ENCODE results near the gene ANKRD13C. TPM values are rescaled to one million over a fixed set of nuclear protein-coding genes. Genes with fewer than 3 reads are reported as not detected.

The ANKRD13C gene
- total and polyA plus RNA-seq, 2 donors from 2014 or later: 8.4 to 23.4 TPM

GRCh38 chr1:70247122-70247521 lies 107.4 kb downstream of the ANKRD13C start:
- intact Hi-C loops (cut with DNase I): no loop called here
- Histone ChIP-seq H3K4me3 (ENCODE audit: low read length in 3 of 3) (no peak overlapping the region), H3K9me3 (ENCODE audit: control insufficient read depth in 2 of 3, insufficient read depth in 1 of 3, low read length in 3 of 3) (no peaks in the 10 kb centered on the region), H3K9ac (ENCODE audit: low read length in 3 of 3) (no peak overlapping the region), H3K36me3 (ENCODE audit: control insufficient read depth in 2 of 3, insufficient read depth in 3 of 3, low read length in 3 of 3) (peaks cover 20 to 94% (median 37%) of the 10 kb centered on the region in 3 donors), H3K27me3 (ENCODE audit: control insufficient read depth, insufficient read depth, low read length) (no peaks in the 10 kb centered on the region), H3K4me1 (ENCODE audit: control insufficient read depth in 2 of 3, insufficient read depth in 2 of 3, low read depth in 1 of 3, low read length in 3 of 3) (peaks cover 0 to 4% (median 0%) of the 10 kb centered on the region in 3 donors), H3K27ac (ENCODE audit: low read depth in 2 of 2, low read length in 2 of 2) (no peak overlapping the region)
- TF ChIP-seq, protein P1, sequence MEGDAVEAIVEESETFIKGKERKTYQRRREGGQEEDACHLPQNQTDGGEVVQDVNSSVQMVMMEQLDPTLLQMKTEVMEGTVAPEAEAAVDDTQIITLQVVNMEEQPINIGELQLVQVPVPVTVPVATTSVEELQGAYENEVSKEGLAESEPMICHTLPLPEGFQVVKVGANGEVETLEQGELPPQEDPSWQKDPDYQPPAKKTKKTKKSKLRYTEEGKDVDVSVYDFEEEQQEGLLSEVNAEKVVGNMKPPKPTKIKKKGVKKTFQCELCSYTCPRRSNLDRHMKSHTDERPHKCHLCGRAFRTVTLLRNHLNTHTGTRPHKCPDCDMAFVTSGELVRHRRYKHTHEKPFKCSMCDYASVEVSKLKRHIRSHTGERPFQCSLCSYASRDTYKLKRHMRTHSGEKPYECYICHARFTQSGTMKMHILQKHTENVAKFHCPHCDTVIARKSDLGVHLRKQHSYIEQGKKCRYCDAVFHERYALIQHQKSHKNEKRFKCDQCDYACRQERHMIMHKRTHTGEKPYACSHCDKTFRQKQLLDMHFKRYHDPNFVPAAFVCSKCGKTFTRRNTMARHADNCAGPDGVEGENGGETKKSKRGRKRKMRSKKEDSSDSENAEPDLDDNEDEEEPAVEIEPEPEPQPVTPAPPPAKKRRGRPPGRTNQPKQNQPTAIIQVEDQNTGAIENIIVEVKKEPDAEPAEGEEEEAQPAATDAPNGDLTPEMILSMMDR (IDR thresholded peaks at IDR 0.05; ENCODE audit: borderline replicate concordance, extremely low read depth, insufficient read depth): no peak
- FAIRE-seq (no peak), DNase-seq (no peak)

DNA sequence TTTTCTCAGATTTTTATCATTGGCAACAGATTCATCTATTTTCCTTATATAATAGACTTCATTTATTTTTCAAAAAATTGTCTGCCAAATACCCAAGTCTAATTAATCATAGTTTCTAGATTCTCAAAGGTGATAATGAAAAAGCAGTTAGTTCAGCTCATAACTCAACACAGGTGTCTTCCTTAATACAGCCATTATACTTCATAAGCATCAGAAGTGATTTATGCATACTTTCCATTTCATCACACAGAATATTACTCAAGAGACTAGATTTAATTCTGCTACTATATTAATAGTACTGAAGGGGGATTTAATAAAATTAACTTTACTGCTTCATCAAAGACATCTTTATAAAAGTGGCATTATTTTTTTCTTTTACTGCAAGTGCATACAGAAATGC lies 114.6 kb downstream of the ANKRD13C start:
- no peak for FAIRE-seq
- Histone ChIP-seq H3K4me3 (ENCODE audit: low read length in 3 of 3) (no peak overlapping the region), H3K4me1 (ENCODE audit: control insufficient read depth in 2 of 3, insufficient read depth in 2 of 3, low read depth in 1 of 3, low read length in 3 of 3) (no peaks in the 10 kb centered on the region), H3K9ac (ENCODE audit: low read length in 3 of 3) (no peak overlapping the region), H3K9me3 (ENCODE audit: control insufficient read depth in 2 of 3, insufficient read depth in 1 of 3, low read length in 3 of 3) (no peaks in the 10 kb centered on the region), H3K27ac (ENCODE audit: low read depth in 2 of 2, low read length in 2 of 2) (no peak overlapping the region), H3K36me3 (ENCODE audit: control insufficient read depth in 2 of 3, insufficient read depth in 3 of 3, low read length in 3 of 3) (peaks cover 19 to 72% (median 38%) of the 10 kb centered on the region in 3 donors), H3K27me3 (ENCODE audit: control insufficient read depth, insufficient read depth, low read length) (no peaks in the 10 kb centered on the region)
- intact Hi-C loops (cut with DNase I): no loop called here
- TF ChIP-seq, protein P1 (IDR thresholded peaks at IDR 0.05; ENCODE audit: borderline replicate concordance, extremely low read depth, insufficient read depth): no peak
- no peak for DNase-seq

DNA sequence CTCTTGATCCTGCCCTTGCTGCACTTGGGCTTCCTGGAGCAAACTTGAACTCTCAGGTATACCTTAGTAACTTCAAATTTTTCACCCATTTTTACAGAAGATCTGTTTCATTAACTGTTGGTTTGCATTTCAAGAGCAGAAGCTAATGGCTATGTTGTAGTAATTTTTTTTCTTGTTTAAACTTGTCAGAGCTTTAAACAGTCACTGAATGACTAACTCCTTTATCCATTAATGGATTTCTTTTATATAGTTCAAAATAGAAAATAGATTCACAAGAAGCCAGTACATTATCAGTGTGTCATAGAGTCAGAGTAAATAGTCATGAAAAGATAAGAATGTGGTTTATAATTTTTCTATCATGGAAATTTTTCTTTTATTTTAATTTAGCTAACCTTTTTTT lies 119.8 kb downstream of the ANKRD13C start:
- Histone ChIP-seq H3K27ac (ENCODE audit: low read depth in 2 of 2, low read length in 2 of 2) (no peak overlapping the region), H3K4me1 (ENCODE audit: control insufficient read depth in 2 of 3, insufficient read depth in 2 of 3, low read depth in 1 of 3, low read length in 3 of 3) (no peaks in the 10 kb centered on the region), H3K9me3 (ENCODE audit: control insufficient read depth in 2 of 3, insufficient read depth in 1 of 3, low read length in 3 of 3) (no peaks in the 10 kb centered on the region), H3K27me3 (ENCODE audit: control insufficient read depth, insufficient read depth, low read length) (no peaks in the 10 kb centered on the region), H3K4me3 (ENCODE audit: low read length in 3 of 3) (no peak overlapping the region), H3K36me3 (ENCODE audit: control insufficient read depth in 2 of 3, insufficient read depth in 3 of 3, low read length in 3 of 3) (peaks cover 14 to 69% (median 36%) of the 10 kb centered on the region in 3 donors), H3K9ac (ENCODE audit: low read length in 3 of 3) (no peak overlapping the region)
- DNase-seq (no peak), FAIRE-seq (no peak)
- TF ChIP-seq, protein P1 (IDR thresholded peaks at IDR 0.05; ENCODE audit: borderline replicate concordance, extremely low read depth, insufficient read depth): no peak
- intact Hi-C loops (cut with DNase I): no loop called here

DNA sequence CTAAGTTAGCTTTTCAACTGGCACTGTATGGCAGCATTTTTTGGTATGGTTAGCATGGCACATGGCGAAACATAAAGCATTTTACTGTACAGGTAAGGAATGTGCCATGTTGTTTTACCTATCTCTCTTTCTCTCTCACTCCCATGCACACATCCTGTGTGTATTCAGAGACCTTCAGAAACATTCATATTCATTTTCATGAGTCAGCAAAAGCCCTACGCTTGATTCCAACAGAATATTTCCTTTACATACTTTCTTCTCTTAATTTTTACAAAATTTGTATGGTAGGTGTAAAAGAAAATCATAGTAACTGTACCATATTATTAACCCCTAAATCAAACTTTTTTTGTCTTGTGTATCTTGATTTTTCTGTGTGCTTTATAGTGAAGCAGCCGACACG lies 123.0 kb downstream of the ANKRD13C start:
- no peak for FAIRE-seq
- Histone ChIP-seq H3K4me3 (ENCODE audit: low read length in 3 of 3) (no peak overlapping the region), H3K9ac (ENCODE audit: low read length in 3 of 3) (no peak overlapping the region), H3K27me3 (ENCODE audit: control insufficient read depth, insufficient read depth, low read length) (no peaks in the 10 kb centered on the region), H3K27ac (ENCODE audit: low read depth in 2 of 2, low read length in 2 of 2) (no peak overlapping the region), H3K9me3 (ENCODE audit: control insufficient read depth in 2 of 3, insufficient read depth in 1 of 3, low read length in 3 of 3) (no peaks in the 10 kb centered on the region), H3K36me3 (ENCODE audit: control insufficient read depth in 2 of 3, insufficient read depth in 3 of 3, low read length in 3 of 3) (peaks cover 10 to 62% (median 29%) of the 10 kb centered on the region in 3 donors), H3K4me1 (ENCODE audit: control insufficient read depth in 2 of 3, insufficient read depth in 2 of 3, low read depth in 1 of 3, low read length in 3 of 3) (no peaks in the 10 kb centered on the region)
- TF ChIP-seq, protein P1 (IDR thresholded peaks at IDR 0.05; ENCODE audit: borderline replicate concordance, extremely low read depth, insufficient read depth): no peak
- no peak for DNase-seq
- intact Hi-C loops (cut with DNase I): no loop called here

Measured in kidney (tissue), 14 donors.